Measurements from ENCODE around the gene PHACTR1. TPM values are rescaled to one million over a fixed set of nuclear protein-coding genes. Genes with fewer than 3 reads are reported as not detected.
"Not testable (repeated sequence)": the region's sequence is repeated elsewhere in the genome, so short reads cannot be mapped to it uniquely, and the experiment has no call there.

Gene PHACTR1
- total RNA-seq, 1 donor from 2014 or later: 72.8 TPM

DNA sequence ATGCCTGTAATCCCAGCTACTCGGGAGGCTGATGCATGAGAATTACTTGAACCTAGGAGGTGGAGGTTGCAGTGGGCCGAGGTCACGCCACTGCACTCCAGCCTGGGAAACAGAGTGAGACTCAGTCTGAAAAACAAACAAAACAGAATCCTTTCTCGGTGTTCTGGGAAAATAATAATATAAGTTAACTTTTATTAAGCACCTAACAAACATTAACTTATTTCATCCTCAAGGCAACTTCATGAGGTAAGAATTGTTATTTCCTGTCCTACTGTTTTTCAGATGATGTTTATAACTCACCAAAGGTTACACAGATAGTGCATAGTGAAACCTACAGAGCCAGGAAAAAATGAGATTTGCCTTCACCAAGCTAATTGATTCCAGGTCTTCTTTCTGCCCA, 221.4 kb downstream of the PHACTR1 start:
- Histone ChIP-seq H3K4me3 (no peak overlapping the region), H3K27ac (no peak overlapping the region), H3K9me3 (no peaks in the 10 kb centered on the region), H3K4me1 (no peaks in the 10 kb centered on the region), H3K27me3 (no peaks in the 10 kb centered on the region), H3K36me3 (no peaks in the 10 kb centered on the region)
- TF ChIP-seq, protein P1, sequence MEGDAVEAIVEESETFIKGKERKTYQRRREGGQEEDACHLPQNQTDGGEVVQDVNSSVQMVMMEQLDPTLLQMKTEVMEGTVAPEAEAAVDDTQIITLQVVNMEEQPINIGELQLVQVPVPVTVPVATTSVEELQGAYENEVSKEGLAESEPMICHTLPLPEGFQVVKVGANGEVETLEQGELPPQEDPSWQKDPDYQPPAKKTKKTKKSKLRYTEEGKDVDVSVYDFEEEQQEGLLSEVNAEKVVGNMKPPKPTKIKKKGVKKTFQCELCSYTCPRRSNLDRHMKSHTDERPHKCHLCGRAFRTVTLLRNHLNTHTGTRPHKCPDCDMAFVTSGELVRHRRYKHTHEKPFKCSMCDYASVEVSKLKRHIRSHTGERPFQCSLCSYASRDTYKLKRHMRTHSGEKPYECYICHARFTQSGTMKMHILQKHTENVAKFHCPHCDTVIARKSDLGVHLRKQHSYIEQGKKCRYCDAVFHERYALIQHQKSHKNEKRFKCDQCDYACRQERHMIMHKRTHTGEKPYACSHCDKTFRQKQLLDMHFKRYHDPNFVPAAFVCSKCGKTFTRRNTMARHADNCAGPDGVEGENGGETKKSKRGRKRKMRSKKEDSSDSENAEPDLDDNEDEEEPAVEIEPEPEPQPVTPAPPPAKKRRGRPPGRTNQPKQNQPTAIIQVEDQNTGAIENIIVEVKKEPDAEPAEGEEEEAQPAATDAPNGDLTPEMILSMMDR (IDR thresholded peaks at IDR 0.05): no peak
- DNase-seq: no peak
- no peak for ATAC-seq
- intact Hi-C loops (cut with DNase I): no loop called here

- no peak overlapping the region for H3K4me3 ChIP-seq
- H3K27ac ChIP-seq: no peak overlapping the region
- no peaks in the 10 kb centered on the region for H3K4me1 ChIP-seq
- H3K27me3 ChIP-seq: no peaks in the 10 kb centered on the region
- no peaks in the 10 kb centered on the region for H3K9me3 ChIP-seq
- H3K36me3 ChIP-seq: no peaks in the 10 kb centered on the region
- DNase-seq (no peak), ATAC-seq (no peak)
- TF ChIP-seq, protein P1 (IDR thresholded peaks at IDR 0.05): no peak
- intact Hi-C loops (cut with DNase I): no loop called here
Measured at GRCh38 chr6:12939314-12939713, 222.7 kb downstream of the PHACTR1 start.

- Histone ChIP-seq H3K4me1 (no peaks in the 10 kb centered on the region), H3K27me3 (no peaks in the 10 kb centered on the region)
Measured at GRCh38 chr6:12941422-12941821, 224.9 kb downstream of the PHACTR1 start.

GRCh38 chr6:12943549-12943948, 227.0 kb downstream of the PHACTR1 start:
- H3K27me3 ChIP-seq: no peaks in the 10 kb centered on the region
- intact Hi-C loops (cut with DNase I): no loop called here
- no peak overlapping the region for H3K27ac ChIP-seq
- no peaks in the 10 kb centered on the region for H3K9me3 ChIP-seq
- no peaks in the 10 kb centered on the region for H3K36me3 ChIP-seq
- no peak overlapping the region for H3K4me3 ChIP-seq
- ATAC-seq (no peak), DNase-seq (no peak)
- TF ChIP-seq, protein P1 (IDR thresholded peaks at IDR 0.05): no peak
- H3K4me1 ChIP-seq: no peaks in the 10 kb centered on the region

More at GRCh38 chr6:12941422-12941821, 224.9 kb downstream of the PHACTR1 start:
- Histone ChIP-seq H3K27ac (no peak overlapping the region), H3K4me3 (no peak overlapping the region), H3K36me3 (no peaks in the 10 kb centered on the region), H3K9me3 (no peaks in the 10 kb centered on the region)
- intact Hi-C loops (cut with DNase I): no loop called here
- ATAC-seq: peak; percentile 65
- DNase-seq: no peak
- TF ChIP-seq, protein P1 (IDR thresholded peaks at IDR 0.05): no peak

- H3K27me3 ChIP-seq: no peaks in the 10 kb centered on the region
- TF ChIP-seq, protein P1 (IDR thresholded peaks at IDR 0.05): no peak
- H3K4me1 ChIP-seq: no peaks in the 10 kb centered on the region
- ATAC-seq: no peak
- no peak for DNase-seq
- no peaks in the 10 kb centered on the region for H3K9me3 ChIP-seq
- H3K36me3 ChIP-seq: no peaks in the 10 kb centered on the region
- H3K4me3 ChIP-seq: no peak overlapping the region
- H3K27ac ChIP-seq: no peak overlapping the region
- intact Hi-C loops (cut with DNase I): no loop called here
Measured at GRCh38 chr6:12944001-12944400, 227.4 kb downstream of the PHACTR1 start.

DNA sequence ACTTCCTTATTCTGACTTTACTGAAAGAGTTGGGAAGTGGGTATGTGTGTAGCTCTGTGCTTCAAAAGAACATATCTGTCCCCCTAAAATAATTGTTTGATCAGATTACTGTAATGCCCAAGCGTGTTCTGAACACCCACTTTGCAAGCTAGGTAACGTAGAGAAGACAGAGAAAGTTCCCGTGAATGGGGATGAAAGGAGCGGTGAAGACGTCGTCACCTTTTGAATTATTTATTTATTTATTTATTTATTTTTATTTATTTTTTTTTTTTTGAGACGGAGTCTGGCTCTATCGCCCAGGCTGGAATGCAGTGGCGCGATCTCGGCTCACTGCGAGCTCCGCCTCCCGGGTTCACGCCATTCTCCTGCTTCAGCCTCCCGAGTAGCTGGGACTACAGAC, 228.0 kb downstream of the PHACTR1 start:
- H3K36me3 ChIP-seq; H3K9me3 ChIP-seq; ATAC-seq; DNase-seq; intact Hi-C loops (cut with DNase I); H3K4me3 ChIP-seq; H3K27me3 ChIP-seq; H3K27ac ChIP-seq; H3K4me1 ChIP-seq: not testable (repeated sequence)

Measured in upper lobe of right lung (tissue), 1 donor.